Neuronal stem cell (in vitro differentiated cells): Measurements from ENCODE around the gene DSC3. TPM values are rescaled to one million over a fixed set of nuclear protein-coding genes. Genes with fewer than 3 reads are reported as not detected.

ENCODE experiments used
- DNase-seq: peaks from one replicate; pipeline ENCODE4 v3.0.0-alpha.2; 2013; ENCODE audit warnings: low spot score
- H2AFZ ChIP-seq: one replicate; pipeline ENCODE4 v1.6.1; 2013; ENCODE audit warnings: mild to moderate bottlenecking, low read length, inconsistent platforms
- H2AK5ac ChIP-seq: 2 replicates; pipeline ENCODE4 v1.6.1; 2013; ENCODE audit warnings: low read depth, mild to moderate bottlenecking, inconsistent platforms, low read length, moderate library complexity, mixed read lengths
- H2BK120ac ChIP-seq: 2 replicates; pipeline ENCODE4 v1.6.1; 2013; ENCODE audit warnings: low read depth, mild to moderate bottlenecking, inconsistent platforms, low read length, moderate library complexity, mixed read lengths
- H2BK12ac ChIP-seq: one replicate; pipeline ENCODE4 v1.6.1; 2013; ENCODE audit warnings: low read length, inconsistent platforms
- H2BK15ac ChIP-seq: 2 replicates; pipeline ENCODE4 v1.6.1; 2013; ENCODE audit warnings: mild to moderate bottlenecking, low read length, inconsistent platforms, mixed read lengths
- H2BK5ac ChIP-seq: one replicate; pipeline ENCODE4 v1.6.1; 2013; ENCODE audit warnings: inconsistent platforms, mild to moderate bottlenecking, low read length, moderate library complexity
- H3K14ac ChIP-seq: one replicate; pipeline ENCODE4 v1.6.1; 2013; ENCODE audit warnings: low read length, inconsistent platforms
- H3K18ac ChIP-seq: 2 replicates; pipeline ENCODE4 v1.6.1; 2013; ENCODE audit warnings: low read length, inconsistent platforms
- H3K23ac ChIP-seq: 2 replicates; pipeline ENCODE4 v1.6.1; 2013; ENCODE audit warnings: low read depth, mild to moderate bottlenecking, mixed read lengths, low read length, inconsistent platforms; ENCODE audit not compliant: poor library complexity
- H3K27ac ChIP-seq: replicated peaks from 3 replicates; pipeline ENCODE4 v1.5.1; 2013; ENCODE audit warnings: low read length, inconsistent platforms
- H3K27me3 ChIP-seq, 3 experiments: 2 replicates each; pipeline ENCODE4 v1.6.1; 2013; ENCODE audit warnings: low read length in 3 of 3, mild to moderate bottlenecking in 2 of 3, inconsistent platforms in 1 of 3, low read depth in 1 of 3, mixed read lengths in 1 of 3, moderate library complexity in 1 of 3; ENCODE audit not compliant: control insufficient read depth in 3 of 3, insufficient read depth in 3 of 3
- H3K36me3 ChIP-seq, 2 donors: replicated peaks in 1 of 2; 2 replicates each; pipeline ENCODE4 v1.6.1; 2013; ENCODE audit warnings: low read length in 2 of 2; ENCODE audit not compliant: control insufficient read depth in 2 of 2, insufficient read depth in 2 of 2
- H3K4ac ChIP-seq: 2 replicates; pipeline ENCODE4 v1.6.1; 2013; ENCODE audit warnings: inconsistent platforms, mild to moderate bottlenecking, low read length, moderate library complexity
- H3K4me1 ChIP-seq, 2 donors: 1 replicate in 1 of 2; 2 replicates in 1 of 2; pipeline ENCODE4 v1.6.1; 2013; ENCODE audit warnings: low read length in 2 of 2, low read depth in 1 of 2; ENCODE audit not compliant: control insufficient read depth in 2 of 2, insufficient read depth in 1 of 2
- H3K4me2 ChIP-seq: one replicate; pipeline ENCODE4 v1.6.1; 2013; ENCODE audit warnings: mild to moderate bottlenecking, low read length, inconsistent platforms; ENCODE audit not compliant: insufficient read depth, poor library complexity, severe bottlenecking
- H3K4me3 ChIP-seq, 2 donors: 2 replicates each; pipeline ENCODE4 v1.5.1; 2013; ENCODE audit warnings: low read length in 2 of 2, mild to moderate bottlenecking in 2 of 2, inconsistent platforms in 1 of 2, moderate library complexity in 1 of 2
- H3K79me1 ChIP-seq: one replicate; pipeline ENCODE4 v1.6.1; 2013; ENCODE audit warnings: low read depth, mild to moderate bottlenecking, inconsistent platforms, low read length, moderate library complexity
- H3K9ac ChIP-seq: one replicate; pipeline ENCODE4 v1.6.1; 2013; ENCODE audit warnings: mild to moderate bottlenecking, low read depth, low read length, inconsistent platforms; ENCODE audit not compliant: poor library complexity
- H3K9me3 ChIP-seq, 2 donors: replicated peaks in 1 of 2; 2 replicates each; pipeline versions ENCODE3 to v1.6.1; 2013; ENCODE audit warnings: low read length in 2 of 2, mild to moderate bottlenecking in 2 of 2, inconsistent platforms in 1 of 2, low read depth in 1 of 2, mixed read lengths in 1 of 2, moderate library complexity in 1 of 2; ENCODE audit not compliant: control insufficient read depth in 2 of 2, insufficient read depth in 1 of 2
- H4K8ac ChIP-seq: one replicate; pipeline ENCODE4 v1.6.1; 2013; ENCODE audit warnings: low read depth, mild to moderate bottlenecking, inconsistent platforms, low read length, moderate library complexity
- H4K91ac ChIP-seq: one replicate; pipeline ENCODE4 v1.6.1; 2013; ENCODE audit warnings: low read length, low read depth, mild to moderate bottlenecking, inconsistent platforms; ENCODE audit not compliant: poor library complexity
- WGBS, 2 donors: extraction: QIAGEN DNeasy Blood & Tissue Kit; methylation state at CpG; one replicate each; pipeline ENCODE4 v1.1.7; 2013; ENCODE audit warnings: missing lambda C conversion rate in 2 of 2, mixed read lengths in 1 of 2; ENCODE audit not compliant: insufficient read length in 2 of 2, insufficient replicate concordance in 1 of 2; ENCODE audit errors: extremely low coverage in 2 of 2; 5-methylcytosine and 5-hydroxymethylcytosine counted together
- small RNA-seq: library from polyadenylated mRNA; stranded (forward); fragments of <200 nt; extraction: miRNeasy Mini kit (QIAGEN cat#:217004); gene quantifications from one replicate; pipeline ENCODE3, GENCODE V24; 2013; ENCODE audit not compliant: insufficient read depth

DSC3 gene

DNA sequence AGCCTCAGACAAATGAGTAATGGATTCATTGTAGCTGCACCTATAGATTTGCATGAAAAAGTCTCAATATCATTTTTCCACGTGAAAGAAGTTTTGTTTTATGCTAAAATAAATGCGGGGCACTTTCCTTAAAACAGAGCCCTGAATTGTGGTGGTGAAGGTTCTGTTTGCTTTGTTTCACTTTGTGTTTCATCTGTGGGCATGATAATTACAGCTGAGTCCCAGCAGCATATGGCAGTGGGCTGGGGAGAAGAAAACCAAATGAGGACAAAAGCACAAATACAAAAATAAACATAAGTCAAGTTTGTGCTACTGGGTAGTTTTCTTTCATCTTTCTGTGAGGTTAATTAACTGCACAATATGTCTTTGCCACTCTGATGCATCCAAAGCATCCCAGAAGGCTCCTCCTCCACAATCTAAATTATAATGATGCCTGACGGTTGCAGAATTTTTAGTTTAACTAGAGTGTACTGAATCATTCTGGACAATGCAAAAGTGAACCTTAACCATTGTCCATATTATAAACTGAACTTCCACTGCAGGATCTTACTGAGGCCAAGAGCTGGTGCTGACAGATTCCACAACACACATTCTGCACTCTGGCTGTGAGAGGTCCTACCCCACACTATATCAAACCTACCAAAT is 97.6 kb downstream of the DSC3 start:
- H2BK120ac ChIP-seq = no peak overlapping the region

GRCh38 chr18:30940952-30941539 is 101.5 kb downstream of the DSC3 start:
- H2AFZ ChIP-seq = no peak overlapping the region
- no peak for DNase-seq
- no peak overlapping the region for H2BK120ac ChIP-seq
- no peak overlapping the region for H3K4me3 ChIP-seq
- peaks cover 0 to 2% of the 10 kb centered on the region in 2 donors for H3K9me3 ChIP-seq
- H3K4me2 ChIP-seq = no peak overlapping the region
- no peak overlapping the region for H3K4ac ChIP-seq
- no peak overlapping the region for H4K8ac ChIP-seq
- no peak overlapping the region for H3K14ac ChIP-seq
- no peak overlapping the region for H4K91ac ChIP-seq
- H3K27me3 ChIP-seq = no peaks in the 10 kb centered on the region
- no peak overlapping the region for H3K18ac ChIP-seq
- H3K27ac ChIP-seq = no peak overlapping the region
- H3K36me3 ChIP-seq = no peaks in the 10 kb centered on the region
- H2AK5ac ChIP-seq = no peak overlapping the region
- no peak overlapping the region for H2BK15ac ChIP-seq
- no peak overlapping the region for H2BK5ac ChIP-seq
- no peak overlapping the region for H3K23ac ChIP-seq
- no peak overlapping the region for H3K9ac ChIP-seq
- H2BK12ac ChIP-seq = no peak overlapping the region
- peaks cover 0 to 1% of the 10 kb centered on the region in 2 donors for H3K4me1 ChIP-seq
- H3K79me1 ChIP-seq = no peaks in the 10 kb centered on the region

More for the DNA sequence above, 97.6 kb downstream of the DSC3 start:
- Histone ChIP-seq H3K18ac (no peak overlapping the region), H2BK5ac (no peak overlapping the region), H3K27ac (no peak overlapping the region), H3K27me3 (peaks cover 0 to under 1% (median 0%) of the 10 kb centered on the region in 3 experiments), H2BK15ac (no peak overlapping the region), H2BK12ac (no peak overlapping the region), H3K4ac (no peak overlapping the region), H3K36me3 (no peaks in the 10 kb centered on the region), H3K9ac (no peak overlapping the region), H3K23ac (no peak overlapping the region), H3K4me1 (peaks cover 0 to 1% of the 10 kb centered on the region in 2 donors), H2AFZ (no peak overlapping the region), H3K14ac (no peak overlapping the region), H4K91ac (no peak overlapping the region), H3K4me3 (no peak overlapping the region), H3K9me3 (peaks cover 0 to 2% of the 10 kb centered on the region in 2 donors), H2AK5ac (no peak overlapping the region), H3K79me1 (no peaks in the 10 kb centered on the region), H3K4me2 (no peak overlapping the region), H4K8ac (no peak overlapping the region)
- DNase-seq = no peak
- no CpG with 5 or more reads among the region's 3 CpGs for WGBS, 2 donors

Small RNA genes lying within 50 kb of the gene (small RNA-seq; reads per million reads assigned to genes)
- gene RNU6-857P = not detected
